Mesenteric fat pad (tissue), 1 donor: Measurements from ENCODE around the gene PAN3. TPM values are rescaled to one million over a fixed set of nuclear protein-coding genes. Genes with fewer than 3 reads are reported as not detected.

Experiments used
- DNase-seq: peaks from one replicate; pipeline ENCODE4 v3.0.0-alpha.2; 2020; ENCODE audit warnings: low spot score
- total RNA-seq: library from RNA; stranded (reverse); fragmentation: NEBNext Ultra II Directional; extraction: Animal tissue kit (Norgen Biotek cat#: 25700); gene quantifications from one replicate; pipeline ENCODE4 v1.2.1, GENCODE V29; 2021
- donor health status: DM: yes; HTN: yes; CAD: no.

Gene PAN3
- total RNA-seq, 1 donor from 2014 or later, result 31.2 TPM

DNA sequence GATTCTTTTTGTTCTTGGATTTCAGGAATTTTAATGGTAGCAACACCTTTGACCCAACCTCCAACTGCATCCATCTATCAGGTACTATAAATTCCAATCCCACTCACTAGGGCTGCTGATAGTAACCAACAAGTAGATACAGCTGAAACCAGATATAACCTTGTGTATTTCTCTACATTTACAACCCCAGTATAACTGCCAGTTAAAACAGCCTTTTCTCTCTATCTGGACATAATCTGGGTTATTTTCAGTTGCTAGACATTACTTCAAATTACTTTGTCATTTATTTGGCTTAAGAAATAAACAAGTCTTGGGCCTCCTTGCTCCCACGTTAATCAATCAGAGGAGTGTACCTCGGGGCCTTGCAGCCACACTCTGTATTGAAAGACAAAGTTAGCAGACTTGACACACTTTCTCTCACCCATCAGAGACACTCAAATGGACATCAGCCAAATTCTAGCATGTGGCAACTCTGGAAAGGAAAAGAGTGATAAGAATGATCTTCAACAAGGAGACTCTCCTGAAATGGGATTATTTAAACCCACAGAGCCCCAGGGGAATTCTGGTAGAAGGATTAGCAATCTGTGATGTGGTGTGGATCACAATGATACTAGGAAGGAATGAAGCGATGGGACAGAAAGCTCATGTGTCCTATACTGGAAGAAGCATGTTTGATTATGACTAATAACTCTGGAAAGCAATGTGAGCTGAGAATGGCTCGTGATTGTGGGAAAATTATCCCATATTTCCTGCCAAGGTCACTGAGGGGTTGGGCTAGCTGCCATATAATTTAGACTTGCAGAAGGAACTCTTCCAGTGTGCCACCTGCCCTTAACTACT lies 199.0 kb downstream of the PAN3 start:
- no peak for DNase-seq

- no peak for DNase-seq
Measured at GRCh38 chr13:28338006-28338574, 199.7 kb downstream of the PAN3 start.

GRCh38 chr13:28338742-28339141 lies 200.4 kb downstream of the PAN3 start:
- DNase-seq, result no peak

DNA sequence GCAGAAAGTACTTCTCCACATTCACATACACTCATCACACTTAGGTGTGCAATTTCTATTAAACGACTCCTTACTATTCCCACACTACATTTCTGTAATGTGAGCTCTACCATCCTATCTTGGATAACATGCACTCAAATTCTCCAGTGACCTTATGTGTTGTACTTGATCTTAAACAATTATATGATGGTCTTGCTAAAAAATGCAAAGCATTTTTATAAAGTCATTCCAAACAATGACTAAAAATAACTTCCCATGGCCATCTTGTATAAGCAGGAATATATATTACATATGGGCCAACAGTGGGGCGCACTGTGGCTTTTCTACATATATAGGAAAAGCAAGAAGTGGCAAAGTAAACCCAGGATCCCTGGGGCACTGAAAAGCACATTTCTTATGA lies 201.1 kb downstream of the PAN3 start:
- no peak for DNase-seq

- DNase-seq, result no peak
Measured at GRCh38 chr13:28340272-28340793, 202.0 kb downstream of the PAN3 start.

GRCh38 chr13:28342251-28342650 lies 203.9 kb downstream of the PAN3 start:
- DNase-seq, result no peak

DNA sequence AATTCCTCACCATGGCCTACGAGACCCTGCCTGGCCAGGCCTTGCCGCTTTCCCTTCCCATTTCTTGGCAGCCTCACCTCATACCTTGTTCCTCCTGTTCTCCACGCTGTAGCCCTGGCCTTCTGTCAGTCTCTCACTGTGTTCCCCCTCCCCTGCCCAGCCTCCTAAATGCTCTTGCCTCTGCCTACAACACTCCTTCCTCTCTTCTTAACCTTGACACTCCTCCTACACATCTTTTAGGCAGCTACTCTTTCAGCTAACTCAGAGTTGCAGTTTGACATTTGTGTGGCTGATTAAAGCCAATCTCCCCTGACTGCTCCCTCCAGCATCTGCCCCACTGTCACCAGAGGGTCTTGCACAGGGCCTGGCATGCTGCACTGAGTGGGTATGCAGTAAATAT lies 205.8 kb downstream of the PAN3 start:
- no peak for DNase-seq

Other genes with a start within 250 kb of the PAN3 start
- not detected for gene PDX1, start 218.5 kb upstream of the PAN3 start, total RNA-seq
- 0.45 TPM for gene CDX2, start 169.2 kb upstream of the PAN3 start, total RNA-seq
- gene URAD, start 149.9 kb upstream of the PAN3 start, total RNA-seq, result 1.7 TPM
- gene FLT3, start 38.0 kb upstream of the PAN3 start, total RNA-seq, result 0.55 TPM